ENCODE measurements around the gene MFSD6. TPM values are rescaled to one million over a fixed set of nuclear protein-coding genes. Genes with fewer than 3 reads are reported as not detected.
A peak's percentile ranks its signal among the peaks of the same experiment; 100 is the strongest.

The MFSD6 gene
- total RNA-seq, 1 donor from 2014 or later: 54.3 TPM

DNA sequence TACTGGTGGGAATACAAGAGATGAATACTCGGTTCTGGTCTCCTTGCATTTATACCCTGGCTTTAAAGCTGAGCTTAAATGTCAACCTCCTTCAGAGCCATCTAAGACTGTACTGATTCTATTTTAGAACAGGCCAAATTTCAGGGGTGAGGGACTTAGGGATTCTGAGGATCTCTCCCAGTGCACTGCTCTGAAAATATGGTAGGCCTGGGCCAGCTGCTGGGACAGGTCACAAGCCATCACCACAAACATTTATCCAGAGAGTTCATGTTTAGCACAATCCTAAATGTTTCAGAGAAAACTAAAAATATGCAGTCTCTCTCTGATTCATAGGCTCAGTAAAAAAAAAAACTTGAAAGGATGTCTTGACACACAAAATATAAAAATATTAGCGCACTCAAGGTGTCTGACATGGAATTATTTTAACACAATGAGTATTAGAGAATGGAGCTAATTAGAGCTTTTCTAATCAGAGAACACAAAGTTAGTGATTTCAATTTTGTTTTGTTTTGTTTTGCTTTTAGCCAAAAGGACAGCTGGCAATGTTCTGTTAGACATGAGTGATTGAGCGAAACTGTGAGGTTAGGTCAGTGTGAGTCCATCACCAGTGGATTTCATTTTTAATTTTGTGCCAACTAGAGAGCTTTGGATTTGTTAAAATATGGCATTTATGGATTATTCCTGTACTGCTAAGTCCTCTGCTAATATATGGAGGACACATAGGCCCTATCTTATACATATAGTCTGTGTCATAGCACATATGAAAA is 38.8 kb downstream of the MFSD6 start:
- TF ChIP-seq, protein P1, sequence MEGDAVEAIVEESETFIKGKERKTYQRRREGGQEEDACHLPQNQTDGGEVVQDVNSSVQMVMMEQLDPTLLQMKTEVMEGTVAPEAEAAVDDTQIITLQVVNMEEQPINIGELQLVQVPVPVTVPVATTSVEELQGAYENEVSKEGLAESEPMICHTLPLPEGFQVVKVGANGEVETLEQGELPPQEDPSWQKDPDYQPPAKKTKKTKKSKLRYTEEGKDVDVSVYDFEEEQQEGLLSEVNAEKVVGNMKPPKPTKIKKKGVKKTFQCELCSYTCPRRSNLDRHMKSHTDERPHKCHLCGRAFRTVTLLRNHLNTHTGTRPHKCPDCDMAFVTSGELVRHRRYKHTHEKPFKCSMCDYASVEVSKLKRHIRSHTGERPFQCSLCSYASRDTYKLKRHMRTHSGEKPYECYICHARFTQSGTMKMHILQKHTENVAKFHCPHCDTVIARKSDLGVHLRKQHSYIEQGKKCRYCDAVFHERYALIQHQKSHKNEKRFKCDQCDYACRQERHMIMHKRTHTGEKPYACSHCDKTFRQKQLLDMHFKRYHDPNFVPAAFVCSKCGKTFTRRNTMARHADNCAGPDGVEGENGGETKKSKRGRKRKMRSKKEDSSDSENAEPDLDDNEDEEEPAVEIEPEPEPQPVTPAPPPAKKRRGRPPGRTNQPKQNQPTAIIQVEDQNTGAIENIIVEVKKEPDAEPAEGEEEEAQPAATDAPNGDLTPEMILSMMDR (conservative IDR thresholded peaks at IDR 0.05; ENCODE audit: low read depth, low read length): no peak
- DNase-seq (ENCODE audit: low read depth): no peak
- H3K4me3 ChIP-seq (ENCODE audit: low read depth, low read length): no peak overlapping the region

DNA sequence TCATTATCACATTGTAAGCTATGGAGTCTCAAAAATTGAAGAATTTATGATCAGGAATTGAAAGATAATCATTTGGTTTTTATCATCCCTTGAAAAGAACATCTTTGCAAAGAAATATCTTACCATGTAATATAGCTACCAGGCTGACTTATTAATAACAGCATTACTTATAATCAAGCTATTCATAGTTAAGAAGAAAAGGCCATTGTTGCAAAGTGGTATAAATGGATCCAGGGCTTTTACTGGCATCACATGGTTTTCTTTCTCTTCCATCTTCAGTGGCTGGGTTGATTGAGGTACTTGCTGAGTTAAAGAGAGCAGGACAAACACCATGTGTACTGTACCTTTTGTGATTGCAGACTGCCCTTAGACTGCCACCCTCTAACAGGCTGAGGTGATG is 39.6 kb downstream of the MFSD6 start:
- no peak for DNase-seq (ENCODE audit: low read depth)
- no peak overlapping the region for H3K4me3 ChIP-seq (ENCODE audit: low read depth, low read length)
- TF ChIP-seq, protein P1 (conservative IDR thresholded peaks at IDR 0.05; ENCODE audit: low read depth, low read length): no peak

DNA sequence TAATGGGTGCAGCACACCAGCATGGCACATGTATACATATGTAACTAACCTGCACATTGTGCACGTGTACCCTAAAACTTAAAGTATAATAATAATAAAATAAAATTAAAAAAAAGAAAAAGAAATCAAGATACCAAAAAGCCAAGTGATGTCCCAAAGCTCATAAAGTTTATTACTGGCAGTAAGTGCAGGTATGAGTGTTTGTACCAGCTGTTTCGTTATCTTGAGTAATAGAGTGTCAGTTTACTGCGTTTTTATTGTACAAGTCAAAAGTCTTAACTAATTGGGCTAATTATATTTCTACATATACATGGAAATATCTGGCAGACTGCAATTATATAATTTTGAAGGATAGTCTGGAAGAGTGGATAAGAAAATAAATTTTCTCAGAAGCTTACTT is 41.8 kb downstream of the MFSD6 start:
- no peak for DNase-seq (ENCODE audit: low read depth)
- TF ChIP-seq, protein P1 (conservative IDR thresholded peaks at IDR 0.05; ENCODE audit: low read depth, low read length): no peak
- H3K4me3 ChIP-seq (ENCODE audit: low read depth, low read length): no peak overlapping the region

DNA sequence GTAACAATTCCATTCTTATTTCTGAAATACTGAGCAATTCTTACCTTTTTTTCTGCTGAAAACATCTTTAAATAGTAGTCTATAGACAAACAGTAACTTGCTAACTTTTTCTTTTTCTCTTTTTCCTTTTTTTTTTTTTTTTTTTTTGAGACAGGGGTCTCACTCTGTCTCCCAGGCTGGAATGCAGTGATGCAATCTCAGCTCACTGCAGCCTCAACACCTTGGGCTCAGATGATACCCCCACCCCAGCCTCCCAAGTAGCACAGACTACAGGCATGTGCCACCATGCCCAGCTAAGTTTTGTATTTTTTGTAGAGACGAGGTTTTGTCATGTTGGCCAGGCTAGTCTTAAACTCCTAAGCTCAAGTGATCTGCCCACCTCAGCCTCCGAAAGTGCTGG is 42.2 kb downstream of the MFSD6 start:
- no peak overlapping the region for H3K4me3 ChIP-seq (ENCODE audit: low read depth, low read length)
- DNase-seq (ENCODE audit: low read depth): no peak
- TF ChIP-seq, protein P1 (conservative IDR thresholded peaks at IDR 0.05; ENCODE audit: low read depth, low read length): no peak

DNA sequence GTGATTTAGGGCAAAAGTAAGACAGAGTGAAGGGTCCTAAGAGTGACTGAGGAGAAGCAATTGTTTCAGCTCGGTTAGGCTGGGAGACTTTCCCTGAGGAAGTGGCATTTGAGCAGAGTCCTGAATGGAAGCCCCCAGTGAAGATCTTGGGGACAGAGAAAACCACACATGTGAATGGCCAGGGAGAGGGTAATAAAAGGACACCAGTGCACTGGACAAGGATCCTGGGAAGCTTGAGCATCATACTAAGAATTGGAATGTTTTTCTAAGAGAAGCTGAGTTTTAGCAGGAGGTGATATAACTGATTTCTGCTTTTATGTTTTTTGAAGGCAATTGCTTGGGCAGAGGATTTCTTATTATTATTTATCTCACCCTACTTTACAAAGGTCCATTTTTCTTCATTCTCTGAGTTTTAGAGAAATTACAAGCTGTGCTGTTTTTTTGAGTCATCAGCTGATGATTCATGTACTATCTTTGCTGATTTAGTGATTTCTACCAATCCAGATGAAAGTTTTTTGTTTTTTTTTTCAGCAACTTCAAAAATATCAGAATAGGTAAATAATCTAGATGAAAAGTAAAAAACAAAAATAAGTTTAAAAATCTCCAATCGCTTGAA is 43.5 kb downstream of the MFSD6 start:
- peak; percentile 2 for DNase-seq (ENCODE audit: low read depth)
- H3K4me3 ChIP-seq (ENCODE audit: low read depth, low read length): no peak overlapping the region
- TF ChIP-seq, protein P1 (conservative IDR thresholded peaks at IDR 0.05; ENCODE audit: low read depth, low read length): no peak

DNA sequence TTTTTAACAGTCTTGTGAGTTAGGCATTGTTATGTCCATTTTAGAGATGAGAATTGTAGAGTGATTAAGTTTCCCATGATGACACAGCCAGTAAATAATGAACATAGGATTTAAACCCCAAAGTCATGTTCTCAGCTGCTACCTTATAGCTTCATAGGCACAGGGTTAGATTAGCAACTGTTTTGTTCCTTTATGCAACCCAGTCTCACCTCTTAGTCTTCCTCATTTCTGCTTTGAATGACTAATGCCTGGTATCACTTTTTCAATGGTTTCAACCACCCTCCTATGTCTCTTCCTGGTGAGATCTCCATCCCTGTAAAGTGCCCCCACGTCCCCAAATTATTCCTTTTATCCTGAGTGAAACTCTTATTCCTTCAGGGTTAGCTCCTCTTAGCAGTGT is 44.3 kb downstream of the MFSD6 start:
- no peak for DNase-seq (ENCODE audit: low read depth)
- TF ChIP-seq, protein P1 (conservative IDR thresholded peaks at IDR 0.05; ENCODE audit: low read depth, low read length): no peak
- H3K4me3 ChIP-seq (ENCODE audit: low read depth, low read length): no peak overlapping the region

DNA sequence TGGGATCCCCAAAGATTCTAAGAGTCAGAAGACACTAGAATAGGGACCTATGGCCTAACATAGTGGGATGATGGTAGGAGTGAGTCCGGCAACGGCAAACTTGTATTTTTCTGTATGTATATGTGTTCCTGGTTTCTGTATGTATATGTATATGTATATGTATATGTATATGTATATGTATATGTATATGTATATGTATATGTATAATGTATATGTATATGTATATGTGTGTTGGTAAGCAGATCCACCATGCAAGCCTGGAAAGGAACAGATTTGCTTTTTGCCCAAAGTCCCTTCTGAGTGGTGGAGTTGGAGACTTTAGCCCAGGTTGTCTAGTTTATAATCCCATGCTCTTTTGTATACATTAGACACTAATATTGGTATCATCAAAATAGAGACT is 46.6 kb downstream of the MFSD6 start:
- TF ChIP-seq, protein P1 (conservative IDR thresholded peaks at IDR 0.05; ENCODE audit: low read depth, low read length): no peak

More for the DNA sequence above, 46.6 kb downstream of the MFSD6 start:
- H3K4me3 ChIP-seq (ENCODE audit: low read depth, low read length): no peak overlapping the region
- no peak for DNase-seq (ENCODE audit: low read depth)
